ENCODE data around the gene EXOC6B. TPM values are rescaled to one million over a fixed set of nuclear protein-coding genes. Genes with fewer than 3 reads are reported as not detected.
A peak's percentile ranks its signal among the peaks of the same experiment; 100 is the strongest.

Gene EXOC6B
- total and polyA plus RNA-seq, 2 of the 8 experiments (the other 6 are each of a cell fraction or from before 2014, with no cell fraction given): 13.5 to 33.0 TPM

- H3K23me2 ChIP-seq (ENCODE audit: low read depth, low read length): no peaks in the 10 kb centered on the region
- no peak overlapping the region for H3K14ac ChIP-seq (ENCODE audit: insufficient read length)
- H4K91ac ChIP-seq (replicated peaks; ENCODE audit: insufficient read length, low read length): no peak overlapping the region
- H3K27ac ChIP-seq (ENCODE audit: low read depth, low read length): no peak overlapping the region
- no peaks in the 10 kb centered on the region for H4K20me1 ChIP-seq (replicated peaks in 1 of 2; ENCODE audit: control insufficient read depth in 1 of 2, insufficient read depth in 2 of 2, low read length in 2 of 2)
- 0 out of 2 replicates have a peak overlapping the region, but pooled peaks have one; percentile 39 for H2BK12ac ChIP-seq (ENCODE audit: low read depth, low read length)
- H2BK20ac ChIP-seq (ENCODE audit: low read length): no peak overlapping the region
- peak overlapping the region in 1 of 2 experiments; percentile 3; a peak in 2 of 4 replicates for H3K4me2 ChIP-seq (ENCODE audit: insufficient read depth in 1 of 2, low read depth in 2 of 2, low read length in 2 of 2)
- H2BK5ac ChIP-seq (ENCODE audit: low read depth, low read length): no peak overlapping the region
- CTCF ChIA-PET (ENCODE audit: partially characterized antibody): interaction anchor here (0.6 to 2.7 kb wide), 8 partner anchors 9 to 266 kb away, joined by 3 to 9 read pairs (median 3); no protein-coding TSS in a partner anchor
- no peak overlapping the region for H3K18ac ChIP-seq (ENCODE audit: extremely low read depth, low read length)
- H3K56ac ChIP-seq (replicated peaks; ENCODE audit: insufficient read length, low read depth, low read length): no peak overlapping the region
- peaks cover 0 to 3% (median 3%) of the 10 kb centered on the region in 4 experiments; a peak in 4 of 7 replicates for H3K4me1 ChIP-seq (replicated peaks in 1 of 4; ENCODE audit: control insufficient read depth in 3 of 4, insufficient read depth in 4 of 4, low read length in 3 of 4)
- H2AFZ ChIP-seq (ENCODE audit: low read length): no peak overlapping the region
- no peak for DNase-seq (ENCODE audit: low read depth in 1 of 2, low spot score in 2 of 2)
- H3K4me3 ChIP-seq (ENCODE audit: extremely low read depth in 1 of 4, insufficient read depth in 2 of 4, low read depth in 3 of 4, low read length in 4 of 4): no peak overlapping the region
- peak; percentile 50 for FAIRE-seq
- H2AK5ac ChIP-seq (ENCODE audit: low read depth, low read length): no peak overlapping the region
- H3K36me3 ChIP-seq (ENCODE audit: control insufficient read depth in 2 of 4, insufficient read depth in 4 of 4, low read length in 3 of 4): no peaks in the 10 kb centered on the region
- no peak overlapping the region for H3K4ac ChIP-seq (replicated peaks; ENCODE audit: insufficient read length, low read depth, low read length)
- H3K79me2 ChIP-seq (ENCODE audit: control insufficient read depth in 1 of 2, insufficient read depth in 2 of 2, low read length in 2 of 2): no peaks in the 10 kb centered on the region
- no peak overlapping the region for H4K8ac ChIP-seq (ENCODE audit: extremely low read depth, insufficient read depth, low read length)
- POLR2A ChIA-PET (ENCODE audit: partially characterized antibody): no interaction called here
- no peak overlapping the region for H2BK120ac ChIP-seq (replicated peaks; ENCODE audit: low read depth, low read length)
- no peaks in the 10 kb centered on the region for H3K79me1 ChIP-seq (ENCODE audit: low read depth, low read length)
- no peak overlapping the region for H3K9ac ChIP-seq (replicated peaks in 1 of 4; ENCODE audit: extremely low read depth in 1 of 4, low read depth in 3 of 4, low read length in 3 of 4)
- H4K5ac ChIP-seq (ENCODE audit: insufficient read length, low read depth, low read length): no peak overlapping the region
- H3K9me3 ChIP-seq (ENCODE audit: insufficient read depth in 2 of 2, low read depth in 1 of 2, low read length in 1 of 2): no peaks in the 10 kb centered on the region
- WGBS, 2 experiments (ENCODE audit: extremely low coverage in 1 of 2, insufficient coverage in 1 of 2, insufficient read length in 1 of 2, insufficient replicate concordance in 2 of 2, low coverage in 1 of 2, low lambda C conversion rate in 2 of 2, missing lambda C conversion rate in 1 of 2): 78% methylated on average over 5 of the region's 5 CpGs; no CpG with 5 or more reads in 1 of the 2 experiments
- peak overlapping the region; percentile 29; the same call in 1 of the 2 replicates for H2BK15ac ChIP-seq (ENCODE audit: low read length)
- no peak overlapping the region for H3K23ac ChIP-seq (ENCODE audit: insufficient read length)
- H3K27me3 ChIP-seq (replicated peaks in 1 of 4; ENCODE audit: control insufficient read depth in 3 of 4, extremely low read depth in 1 of 4, insufficient read depth in 3 of 4, low read length in 3 of 4): no peaks in the 10 kb centered on the region
- TF ChIP-seq RXRA (IDR thresholded peaks at IDR 0.05; ENCODE audit: insufficient read depth, low read depth, low read length): no peak
- no peak for TF ChIP-seq RNF2 (IDR thresholded peaks at IDR 0.05; ENCODE audit: borderline replicate concordance, low read depth, low read length, missing control alignments, poor library complexity, severe bottlenecking)
- no peak for TF ChIP-seq JUN (IDR thresholded peaks at IDR 0.05; ENCODE audit: low read depth, low read length)
- TF ChIP-seq EZH2 (IDR thresholded peaks at IDR 0.05; ENCODE audit: low read depth, low read length, severe bottlenecking): no peak
- peak; percentile 64; the same call in 1 of the 2 replicates for TF ChIP-seq CEBPB (IDR thresholded peaks at IDR 0.05; ENCODE audit: low read depth, low read length)
- TF ChIP-seq TEAD4 (IDR thresholded peaks at IDR 0.05; ENCODE audit: low read depth, low read length): peak; percentile 44; the same call in 1 of the 2 replicates
- no peak for TF ChIP-seq GTF2F1 (IDR thresholded peaks at IDR 0.05; ENCODE audit: borderline replicate concordance, low read depth, low read length)
- no peak for TF ChIP-seq CTBP2 (IDR thresholded peaks at IDR 0.05; ENCODE audit: borderline replicate concordance, insufficient read depth, insufficient read length, low read length)
- no peak for TF ChIP-seq SRF (IDR thresholded peaks at IDR 0.05; ENCODE audit: low read depth, low read length)
- no peak for TF ChIP-seq POLR2AphosphoS5 (IDR thresholded peaks at IDR 0.05; ENCODE audit: low read depth, low read length)
- TF ChIP-seq, protein P1, sequence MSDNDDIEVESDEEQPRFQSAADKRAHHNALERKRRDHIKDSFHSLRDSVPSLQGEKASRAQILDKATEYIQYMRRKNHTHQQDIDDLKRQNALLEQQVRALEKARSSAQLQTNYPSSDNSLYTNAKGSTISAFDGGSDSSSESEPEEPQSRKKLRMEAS (IDR thresholded peaks at IDR 0.05): no peak
These were observed 458.2 kb downstream of the EXOC6B start for GRCh38 chr2:72367530-72368225.
